HG03457 (cell line): ENCODE measurements around the gene PLCB3.

Source experiments
- ATAC-seq: cut with Tn5 transposase; IDR thresholded peaks from one replicate; pipeline ENCODE4 v1.9.1; 2021; ENCODE audit warnings: moderate number of reproducible peaks; ENCODE audit not compliant: unreplicated experiment

PLCB3 gene

GRCh38 chr11:64285885-64286800, 34.8 kb downstream of the PLCB3 start:
- no peak for ATAC-seq

- ATAC-seq = no peak
Observed at GRCh38 chr11:64286801-64287159, 35.5 kb downstream of the PLCB3 start.

- no peak for ATAC-seq
Observed at GRCh38 chr11:64287676-64288352, 36.5 kb downstream of the PLCB3 start.

GRCh38 chr11:64288353-64288750, 37.0 kb downstream of the PLCB3 start:
- no peak for ATAC-seq

GRCh38 chr11:64289002-64289564, 37.8 kb downstream of the PLCB3 start:
- ATAC-seq = no peak

- ATAC-seq = no peak
Observed at GRCh38 chr11:64290352-64291261, 39.3 kb downstream of the PLCB3 start.

GRCh38 chr11:64291262-64291751, 40.0 kb downstream of the PLCB3 start, which contains the start of gene KCNK4:
Gene KCNK4, plus strand, starts transcription at chr11:64291302. Its CDS starts 1,717 bp downstream, at chr11:64293019.
- ATAC-seq = no peak

GRCh38 chr11:64291752-64292459, 40.6 kb downstream of the PLCB3 start:
- ATAC-seq = no peak

- ATAC-seq = no peak
Observed at GRCh38 chr11:64292460-64293254, 41.3 kb downstream of the PLCB3 start.

GRCh38 chr11:64294774-64295173, 43.4 kb downstream of the PLCB3 start:
- ATAC-seq = no peak

GRCh38 chr11:64295760-64296159, 44.4 kb downstream of the PLCB3 start:
- no peak for ATAC-seq

- ATAC-seq = no peak
Observed at GRCh38 chr11:64296236-64296635, 44.9 kb downstream of the PLCB3 start.

GRCh38 chr11:64296830-64297698, 45.7 kb downstream of the PLCB3 start:
- no peak for ATAC-seq

GRCh38 chr11:64297699-64298358, 46.5 kb downstream of the PLCB3 start:
- no peak for ATAC-seq

- ATAC-seq = no peak
Observed at GRCh38 chr11:64298966-64299846, 47.9 kb downstream of the PLCB3 start.

- ATAC-seq = no peak
Observed at GRCh38 chr11:64299847-64300648, 48.7 kb downstream of the PLCB3 start, which contains the start of gene CATSPERZ. Gene CATSPERZ, plus strand, starts transcription at chr11:64300358. Its CDS starts 53 bp downstream, at chr11:64300411.
